Endothelial cell of umbilical vein (primary cell): Measurements from ENCODE around the gene ITGA5.

Source experiments
- EZH2 ChIP-seq: IDR thresholded peaks from 2 replicates; pipeline ENCODE4 v1.6.1; 2012; ENCODE audit warnings: borderline replicate concordance, low read depth, mild to moderate bottlenecking, moderate library complexity, low read length, inconsistent platforms; ENCODE audit not compliant: severe bottlenecking
- FOS ChIP-seq: IDR thresholded peaks from 2 replicates; pipeline ENCODE4 v1.6.1; 2011; ENCODE audit warnings: mild to moderate bottlenecking, low read length, moderate library complexity, borderline replicate concordance; ENCODE audit not compliant: insufficient read depth
- MYC ChIP-seq: IDR thresholded peaks from one replicate; pipeline ENCODE4 v1.6.1; 2011; ENCODE audit warnings: mild to moderate bottlenecking, low read depth, low read length
- POLR2A ChIP-seq: IDR thresholded peaks from 2 replicates; pipeline ENCODE4 v1.6.1; 2012; ENCODE audit warnings: low read depth, mild to moderate bottlenecking, control low read depth, low read length
- TF ChIP-seq, protein P1 (sequence below), 2 donors: IDR thresholded peaks; 1 replicate in 1 of 2; 2 replicates in 1 of 2; pipeline ENCODE4 v1.5.1; 2011; ENCODE audit warnings: low read length in 2 of 2, mild to moderate bottlenecking in 2 of 2, moderate library complexity in 2 of 2, control low read depth in 1 of 2, inconsistent platforms in 1 of 2, low read depth in 1 of 2; ENCODE audit not compliant: insufficient read depth in 1 of 2; ENCODE audit errors: extremely low read depth in 1 of 2
- TF ChIP-seq, protein P2 (sequence below): IDR thresholded peaks from 2 replicates; pipeline ENCODE4 v1.6.1; 2011; ENCODE audit not compliant: insufficient read depth, insufficient read length

GRCh38 chr12:54357506-54358190 is 61.4 kb downstream of the ITGA5 start:
- no peak for TF ChIP-seq POLR2A
- TF ChIP-seq, protein P1, sequence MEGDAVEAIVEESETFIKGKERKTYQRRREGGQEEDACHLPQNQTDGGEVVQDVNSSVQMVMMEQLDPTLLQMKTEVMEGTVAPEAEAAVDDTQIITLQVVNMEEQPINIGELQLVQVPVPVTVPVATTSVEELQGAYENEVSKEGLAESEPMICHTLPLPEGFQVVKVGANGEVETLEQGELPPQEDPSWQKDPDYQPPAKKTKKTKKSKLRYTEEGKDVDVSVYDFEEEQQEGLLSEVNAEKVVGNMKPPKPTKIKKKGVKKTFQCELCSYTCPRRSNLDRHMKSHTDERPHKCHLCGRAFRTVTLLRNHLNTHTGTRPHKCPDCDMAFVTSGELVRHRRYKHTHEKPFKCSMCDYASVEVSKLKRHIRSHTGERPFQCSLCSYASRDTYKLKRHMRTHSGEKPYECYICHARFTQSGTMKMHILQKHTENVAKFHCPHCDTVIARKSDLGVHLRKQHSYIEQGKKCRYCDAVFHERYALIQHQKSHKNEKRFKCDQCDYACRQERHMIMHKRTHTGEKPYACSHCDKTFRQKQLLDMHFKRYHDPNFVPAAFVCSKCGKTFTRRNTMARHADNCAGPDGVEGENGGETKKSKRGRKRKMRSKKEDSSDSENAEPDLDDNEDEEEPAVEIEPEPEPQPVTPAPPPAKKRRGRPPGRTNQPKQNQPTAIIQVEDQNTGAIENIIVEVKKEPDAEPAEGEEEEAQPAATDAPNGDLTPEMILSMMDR (IDR thresholded peaks at IDR 0.05; ENCODE audit: extremely low read depth in 1 of 2, insufficient read depth in 1 of 2, low read depth in 1 of 2, low read length in 2 of 2) = no peak
- TF ChIP-seq MYC = no peak
- TF ChIP-seq, protein P2, sequence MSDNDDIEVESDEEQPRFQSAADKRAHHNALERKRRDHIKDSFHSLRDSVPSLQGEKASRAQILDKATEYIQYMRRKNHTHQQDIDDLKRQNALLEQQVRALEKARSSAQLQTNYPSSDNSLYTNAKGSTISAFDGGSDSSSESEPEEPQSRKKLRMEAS = no peak
- no peak for TF ChIP-seq FOS
- no peak for TF ChIP-seq EZH2
